ENCODE results near the gene CFAP52.

CFAP52 gene

DNA sequence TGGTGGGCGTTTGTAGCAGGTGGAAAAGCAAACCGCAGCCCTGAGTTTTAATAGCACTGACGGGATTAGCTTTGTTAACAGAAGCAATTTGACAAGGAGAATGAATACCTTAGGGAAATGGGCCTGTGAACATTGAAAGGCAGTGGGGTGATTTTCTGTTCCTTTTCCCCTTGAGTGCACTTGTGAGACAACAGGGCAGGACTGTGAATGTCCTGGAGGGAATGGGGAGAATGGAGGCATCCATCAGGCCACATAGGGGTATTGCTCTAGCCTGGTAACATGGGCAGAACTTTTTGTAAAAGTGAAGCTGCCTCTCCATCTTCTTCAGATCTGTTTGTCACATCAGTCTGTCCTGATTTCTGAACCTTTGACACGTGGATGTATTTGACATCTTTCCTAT, 95.1 kb downstream of the CFAP52 start:
- no peaks in the 10 kb centered on the region for H4K20me1 ChIP-seq (ENCODE audit: low read depth, low read length)
- H3K27me3 ChIP-seq (ENCODE audit: low read length), result no peaks in the 10 kb centered on the region
- H3K4me2 ChIP-seq (ENCODE audit: low read depth, low read length, poor library complexity, severe bottlenecking), result no peak overlapping the region
- H3K27ac ChIP-seq (ENCODE audit: low read depth, low read length), result no peak overlapping the region
- no peaks in the 10 kb centered on the region for H3K36me3 ChIP-seq (ENCODE audit: low read length)
- no peak overlapping the region for H2AFZ ChIP-seq (ENCODE audit: low read depth, low read length, severe bottlenecking)
- no peak overlapping the region for H3K4me3 ChIP-seq (ENCODE audit: insufficient read depth, low read length, poor library complexity, severe bottlenecking)
- no peak overlapping the region for H3K9ac ChIP-seq (ENCODE audit: low read length)
- no peak for TF ChIP-seq EZH2phosphoT487 (conservative IDR thresholded peaks at IDR 0.05; ENCODE audit: low read length)
- TF ChIP-seq, protein P1, sequence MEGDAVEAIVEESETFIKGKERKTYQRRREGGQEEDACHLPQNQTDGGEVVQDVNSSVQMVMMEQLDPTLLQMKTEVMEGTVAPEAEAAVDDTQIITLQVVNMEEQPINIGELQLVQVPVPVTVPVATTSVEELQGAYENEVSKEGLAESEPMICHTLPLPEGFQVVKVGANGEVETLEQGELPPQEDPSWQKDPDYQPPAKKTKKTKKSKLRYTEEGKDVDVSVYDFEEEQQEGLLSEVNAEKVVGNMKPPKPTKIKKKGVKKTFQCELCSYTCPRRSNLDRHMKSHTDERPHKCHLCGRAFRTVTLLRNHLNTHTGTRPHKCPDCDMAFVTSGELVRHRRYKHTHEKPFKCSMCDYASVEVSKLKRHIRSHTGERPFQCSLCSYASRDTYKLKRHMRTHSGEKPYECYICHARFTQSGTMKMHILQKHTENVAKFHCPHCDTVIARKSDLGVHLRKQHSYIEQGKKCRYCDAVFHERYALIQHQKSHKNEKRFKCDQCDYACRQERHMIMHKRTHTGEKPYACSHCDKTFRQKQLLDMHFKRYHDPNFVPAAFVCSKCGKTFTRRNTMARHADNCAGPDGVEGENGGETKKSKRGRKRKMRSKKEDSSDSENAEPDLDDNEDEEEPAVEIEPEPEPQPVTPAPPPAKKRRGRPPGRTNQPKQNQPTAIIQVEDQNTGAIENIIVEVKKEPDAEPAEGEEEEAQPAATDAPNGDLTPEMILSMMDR (IDR thresholded peaks at IDR 0.05; ENCODE audit: insufficient read depth, low read length, poor library complexity, severe bottlenecking), result no peak
- no peaks in the 10 kb centered on the region for H3F3A ChIP-seq (ENCODE audit: insufficient read depth)
- H3K9me2 ChIP-seq (replicated peaks; ENCODE audit: insufficient read depth, low read length), result no peaks in the 10 kb centered on the region
- H3K9me3 ChIP-seq (ENCODE audit: insufficient read depth, low read length), result no peaks in the 10 kb centered on the region
- H3K79me2 ChIP-seq (ENCODE audit: insufficient read depth, low read length), result no peaks in the 10 kb centered on the region

GRCh38 chr17:9672266-9672665, 95.8 kb downstream of the CFAP52 start:
- no peak for TF ChIP-seq EZH2phosphoT487 (conservative IDR thresholded peaks at IDR 0.05; ENCODE audit: low read length)
- TF ChIP-seq, protein P1 (IDR thresholded peaks at IDR 0.05; ENCODE audit: insufficient read depth, low read length, poor library complexity, severe bottlenecking), result no peak
- no peak overlapping the region for H2AFZ ChIP-seq (ENCODE audit: low read depth, low read length, severe bottlenecking)
- H3K9me3 ChIP-seq (ENCODE audit: insufficient read depth, low read length), result no peaks in the 10 kb centered on the region
- no peaks in the 10 kb centered on the region for H3K27me3 ChIP-seq (ENCODE audit: low read length)
- H3K4me2 ChIP-seq (ENCODE audit: low read depth, low read length, poor library complexity, severe bottlenecking), result no peak overlapping the region
- no peaks in the 10 kb centered on the region for H3K36me3 ChIP-seq (ENCODE audit: low read length)
- no peak overlapping the region for H3K4me3 ChIP-seq (ENCODE audit: insufficient read depth, low read length, poor library complexity, severe bottlenecking)
- H3F3A ChIP-seq (ENCODE audit: insufficient read depth), result no peaks in the 10 kb centered on the region
- no peak overlapping the region for H3K27ac ChIP-seq (ENCODE audit: low read depth, low read length)
- no peaks in the 10 kb centered on the region for H3K9me2 ChIP-seq (replicated peaks; ENCODE audit: insufficient read depth, low read length)
- no peaks in the 10 kb centered on the region for H3K79me2 ChIP-seq (ENCODE audit: insufficient read depth, low read length)
- no peaks in the 10 kb centered on the region for H4K20me1 ChIP-seq (ENCODE audit: low read depth, low read length)
- H3K9ac ChIP-seq (ENCODE audit: low read length), result no peak overlapping the region

GRCh38 chr17:9672691-9673090, 96.2 kb downstream of the CFAP52 start:
- Histone ChIP-seq H3K4me3 (ENCODE audit: insufficient read depth, low read length, poor library complexity, severe bottlenecking) (no peak overlapping the region), H2AFZ (ENCODE audit: low read depth, low read length, severe bottlenecking) (no peak overlapping the region), H3F3A (ENCODE audit: insufficient read depth) (no peaks in the 10 kb centered on the region), H3K27me3 (ENCODE audit: low read length) (no peaks in the 10 kb centered on the region), H3K9me3 (ENCODE audit: insufficient read depth, low read length) (no peaks in the 10 kb centered on the region), H3K9me2 (replicated peaks; ENCODE audit: insufficient read depth, low read length) (no peaks in the 10 kb centered on the region), H3K79me2 (ENCODE audit: insufficient read depth, low read length) (no peaks in the 10 kb centered on the region), H3K4me2 (ENCODE audit: low read depth, low read length, poor library complexity, severe bottlenecking) (no peak overlapping the region), H3K9ac (ENCODE audit: low read length) (no peak overlapping the region), H3K36me3 (ENCODE audit: low read length) (no peaks in the 10 kb centered on the region), H3K27ac (ENCODE audit: low read depth, low read length) (no peak overlapping the region), H4K20me1 (ENCODE audit: low read depth, low read length) (no peaks in the 10 kb centered on the region)
- TF ChIP-seq, protein P1 (IDR thresholded peaks at IDR 0.05; ENCODE audit: insufficient read depth, low read length, poor library complexity, severe bottlenecking), result no peak
- TF ChIP-seq EZH2phosphoT487 (conservative IDR thresholded peaks at IDR 0.05; ENCODE audit: low read length), result no peak
